SK-N-SH treated with all-trans-retinoic acid at 6 μM for 48 hours (cell line): Measurements from ENCODE around the gene CLCN7.

Source experiments
- ATAC-seq: fragments of 200-7000 bp; cut with Tn5 transposase; 3 replicates; pipeline ENCODE4 v1.9.1; 2020; ENCODE audit warnings: mild to moderate bottlenecking, moderate library complexity
- BACH2 ChIP-seq: fragments of 250-450 bp; sonication (Bioruptor Pico); IDR thresholded peaks from 2 replicates; pipeline ENCODE4 v1.9.0; 2021; ENCODE audit warnings: mild to moderate bottlenecking, borderline replicate concordance
- CREB5 ChIP-seq: fragments of 250-450 bp; sonication (Bioruptor Pico); IDR thresholded peaks from 2 replicates; pipeline ENCODE4 v1.5.1; 2020; ENCODE audit warnings: low read depth, mild to moderate bottlenecking, moderate library complexity
- CSDC2 ChIP-seq: fragments of 250-450 bp; sonication (Bioruptor Pico); IDR thresholded peaks from 2 replicates; pipeline ENCODE4 v1.5.0; 2020; ENCODE audit warnings: mild to moderate bottlenecking, moderate library complexity
- CSRNP3 ChIP-seq: fragments of 250-450 bp; sonication (Bioruptor Pico); IDR thresholded peaks from 2 replicates; pipeline ENCODE4 v1.5.1; 2021; ENCODE audit warnings: mild to moderate bottlenecking, moderate library complexity
- ESRRG ChIP-seq: fragments of 250-450 bp; sonication (Bioruptor Pico); IDR thresholded peaks from 2 replicates; pipeline ENCODE4 v1.6.1; 2021; ENCODE audit warnings: mild to moderate bottlenecking
- GLIS3 ChIP-seq: fragments of 250-450 bp; sonication (Bioruptor Pico); IDR thresholded peaks from 2 replicates; pipeline ENCODE4 v1.5.0; 2020; ENCODE audit warnings: mild to moderate bottlenecking, moderate library complexity
- ISL1 ChIP-seq: fragments of 250-450 bp; sonication (Bioruptor Pico); IDR thresholded peaks from 2 replicates; pipeline ENCODE4 v2.1.2; 2022; ENCODE audit warnings: mild to moderate bottlenecking, moderate library complexity
- OSR1 ChIP-seq: fragments of 250-450 bp; sonication (Bioruptor Pico); IDR thresholded peaks from 2 replicates; pipeline ENCODE4 v1.8.0; 2022; ENCODE audit warnings: moderate library complexity, mild to moderate bottlenecking, inconsistent platforms
- PATZ1 ChIP-seq: fragments of 250-450 bp; sonication (Bioruptor Pico); IDR thresholded peaks from 2 replicates; pipeline ENCODE4 v1.8.0; 2020; ENCODE audit warnings: mild to moderate bottlenecking, moderate library complexity, borderline replicate concordance
- PPARA ChIP-seq: fragments of 250-450 bp; sonication (Bioruptor Pico); IDR thresholded peaks from 2 replicates; pipeline ENCODE4 v1.5.0; 2020; ENCODE audit warnings: mild to moderate bottlenecking, borderline replicate concordance
- RARB ChIP-seq: fragments of 250-450 bp; sonication (Bioruptor Pico); IDR thresholded peaks from 2 replicates; pipeline ENCODE4 v1.8.0; 2021; ENCODE audit warnings: mild to moderate bottlenecking, moderate library complexity
- SNAI2 ChIP-seq: fragments of 250-450 bp; sonication (Bioruptor Pico); IDR thresholded peaks from 2 replicates; pipeline ENCODE4 v1.5.0; 2020; ENCODE audit warnings: mild to moderate bottlenecking, moderate library complexity
- TCF4 ChIP-seq: fragments of 250-450 bp; sonication (Bioruptor Pico); IDR thresholded peaks from 2 replicates; pipeline ENCODE4 v1.8.0; 2021; ENCODE audit warnings: mild to moderate bottlenecking, moderate library complexity, borderline replicate concordance
- TOX ChIP-seq: fragments of 250-450 bp; sonication (Bioruptor Pico); IDR thresholded peaks from 2 replicates; pipeline ENCODE4 v1.8.0; 2021; ENCODE audit warnings: mild to moderate bottlenecking, moderate library complexity, borderline replicate concordance
- TSHZ2 ChIP-seq: fragments of 250-450 bp; sonication (Bioruptor Pico); IDR thresholded peaks from 2 replicates; pipeline ENCODE4 v1.5.0; 2020; ENCODE audit warnings: mild to moderate bottlenecking, moderate library complexity
- ZC3H10 ChIP-seq: fragments of 250-450 bp; sonication (Bioruptor Pico); IDR thresholded peaks from 2 replicates; pipeline ENCODE4 v1.5.1; 2021; ENCODE audit warnings: mild to moderate bottlenecking, moderate library complexity
- ZFP3 ChIP-seq: fragments of 250-450 bp; sonication (Bioruptor Pico); IDR thresholded peaks from 2 replicates; pipeline ENCODE4 v1.5.0; 2020; ENCODE audit warnings: mild to moderate bottlenecking, moderate library complexity
- ZFP30 ChIP-seq: fragments of 450-650 bp; formaldehyde crosslinking; IDR thresholded peaks from 2 replicates; pipeline ENCODE4 v1.5.0; 2022; ENCODE audit warnings: mild to moderate bottlenecking, moderate library complexity
- ZNF565 ChIP-seq: fragments of 450-650 bp; formaldehyde crosslinking; conservative IDR thresholded peaks from 2 replicates; pipeline ENCODE4 v1.5.0; 2020; ENCODE audit warnings: low read depth, mild to moderate bottlenecking, moderate library complexity
- ZNF70 ChIP-seq: fragments of 450-650 bp; formaldehyde crosslinking; IDR thresholded peaks from 2 replicates; pipeline ENCODE4 v1.5.0; 2020; ENCODE audit warnings: mild to moderate bottlenecking, moderate library complexity
- ZNF8 ChIP-seq: fragments of 450-650 bp; formaldehyde crosslinking; IDR thresholded peaks from 2 replicates; pipeline ENCODE4 v1.5.0; 2020; ENCODE audit warnings: mild to moderate bottlenecking, moderate library complexity

CLCN7 gene

GRCh38 chr16:1450841-1451240, 24.0 kb downstream of the CLCN7 start:
- TF ChIP-seq CREB5 (CRISPR knock-in tag) (no peak), GLIS3 (CRISPR knock-in tag) (no peak), TSHZ2 (CRISPR knock-in tag) (no peak), ZNF8 (CRISPR knock-in tag) (no peak), CSDC2 (CRISPR knock-in tag) (no peak), TOX (CRISPR knock-in tag) (no peak), CSRNP3 (CRISPR knock-in tag) (no peak), PPARA (CRISPR knock-in tag) (no peak), PATZ1 (CRISPR knock-in tag) (no peak), ZFP3 (CRISPR knock-in tag) (no peak), ISL1 (CRISPR knock-in tag) (no peak), ZFP30 (CRISPR knock-in tag) (no peak)
- ATAC-seq = no peak

DNA sequence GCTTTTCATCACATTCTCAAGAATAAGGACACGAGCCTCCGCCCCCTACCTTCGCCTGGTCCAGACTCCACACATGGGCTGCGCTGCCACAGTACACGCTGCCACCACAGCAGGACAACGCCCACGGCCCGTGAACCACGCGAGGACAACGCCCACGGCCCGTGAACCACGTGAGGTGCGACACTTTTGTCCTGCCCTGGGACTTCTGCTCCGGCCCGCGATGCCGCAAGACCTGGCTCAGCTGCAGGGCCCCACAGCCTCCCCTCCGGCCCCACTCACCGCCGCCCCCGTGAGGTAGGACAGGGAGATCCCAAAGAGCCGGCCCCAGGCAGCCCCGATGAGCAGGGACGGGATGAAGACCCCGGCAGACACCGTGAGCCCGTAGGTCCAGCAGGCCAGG, 24.6 kb downstream of the CLCN7 start:
- TF ChIP-seq TOX (CRISPR knock-in tag) = no peak

GRCh38 chr16:1449201-1449788, 25.5 kb downstream of the CLCN7 start:
- TF ChIP-seq PPARA (CRISPR knock-in tag) = no peak
- no peak for TF ChIP-seq OSR1 (CRISPR knock-in tag)
- TF ChIP-seq CSDC2 (CRISPR knock-in tag) = no peak
- TF ChIP-seq ESRRG (CRISPR knock-in tag) = no peak
- TF ChIP-seq GLIS3 (CRISPR knock-in tag) = no peak
- TF ChIP-seq ZFP30 (CRISPR knock-in tag) = no peak
- no peak for TF ChIP-seq CSRNP3 (CRISPR knock-in tag)
- no peak for TF ChIP-seq TCF4
- TF ChIP-seq ISL1 (CRISPR knock-in tag) = no peak
- TF ChIP-seq ZNF565 (CRISPR knock-in tag) = no peak
- TF ChIP-seq SNAI2 (CRISPR knock-in tag) = no peak

More for the DNA sequence above, 24.6 kb downstream of the CLCN7 start:
- no peak for ATAC-seq

GRCh38 chr16:1448536-1449116, 26.2 kb downstream of the CLCN7 start:
- TF ChIP-seq ZC3H10 (CRISPR knock-in tag) (no peak), GLIS3 (CRISPR knock-in tag) (no peak), PPARA (CRISPR knock-in tag) (no peak), CSRNP3 (CRISPR knock-in tag) (no peak), BACH2 (CRISPR knock-in tag) (no peak), RARB (no peak), ZFP30 (CRISPR knock-in tag) (no peak), ZNF70 (CRISPR knock-in tag) (no peak)
- TF ChIP-seq, all 23 proteins: peak for 0
- no peak for ATAC-seq

More at GRCh38 chr16:1449201-1449788, 25.5 kb downstream of the CLCN7 start:
- ATAC-seq = no peak
